Measurements from ENCODE around the gene DENND2D.

GRCh38 chr1:111162488-111162880 is 38.0 kb downstream of the DENND2D start:
- TF ChIP-seq CTCF (IDR thresholded peaks at IDR 0.05; ENCODE audit: low read depth, low read length): no peak
- no peak for TF ChIP-seq EZH2phosphoT487 (IDR thresholded peaks at IDR 0.05; ENCODE audit: low read depth)

Data from OCI-LY3 (cell line).